IMR-90 (cell line): ENCODE results near the gene CNNM1.

ENCODE experiments used
- CTCF ChIP-seq: conservative IDR thresholded peaks from 2 replicates; pipeline ENCODE4 v1.5.1; 2012; ENCODE audit warnings: mild to moderate bottlenecking, low read depth, low read length, improper control_type of control experiment
- RAD21 ChIP-seq: IDR thresholded peaks from 2 replicates; pipeline ENCODE4 v1.6.1; 2012; ENCODE audit warnings: low read length, improper control_type of control experiment
- RCOR1 ChIP-seq: IDR thresholded peaks from 2 replicates; pipeline ENCODE4 v1.6.1; 2012; ENCODE audit warnings: mild to moderate bottlenecking, low read length, improper control_type of control experiment; ENCODE audit not compliant: insufficient replicate concordance

GRCh38 chr10:99343262-99343661 is 14.1 kb downstream of the CNNM1 start:
- TF ChIP-seq CTCF, result no peak
- TF ChIP-seq RAD21, result no peak
- TF ChIP-seq RCOR1, result no peak
